Measurements from ENCODE around the gene UBE2D4.
"Not testable (repeated sequence)": the region's sequence is repeated elsewhere in the genome, so short reads cannot be mapped to it uniquely, and the experiment has no call there.

UBE2D4 gene

GRCh38 chr7:43969586-43969985, 43.4 kb downstream of the UBE2D4 start:
- DNase-seq, result not testable (repeated sequence)

GRCh38 chr7:43970698-43971097, 44.5 kb downstream of the UBE2D4 start:
- not testable (repeated sequence) for DNase-seq

- not testable (repeated sequence) for DNase-seq
Measured at GRCh38 chr7:43974033-43974573, 47.9 kb downstream of the UBE2D4 start.

GRCh38 chr7:43974725-43975482, 48.7 kb downstream of the UBE2D4 start:
- not testable (repeated sequence) for DNase-seq

GRCh38 chr7:43977525-43977924, 51.3 kb downstream of the UBE2D4 start:
- no peak for DNase-seq

- DNase-seq, result not testable (repeated sequence)
Measured at GRCh38 chr7:43978102-43978501, 51.9 kb downstream of the UBE2D4 start.

GRCh38 chr7:43982848-43983247, 56.6 kb downstream of the UBE2D4 start:
- DNase-seq, result not testable (repeated sequence)

- DNase-seq, result not testable (repeated sequence)
Measured at GRCh38 chr7:43983736-43984135, 57.5 kb downstream of the UBE2D4 start.

- DNase-seq, result peak; percentile 87
Measured at GRCh38 chr7:43985904-43986864, 59.9 kb downstream of the UBE2D4 start.

GRCh38 chr7:43987476-43987875, 61.2 kb downstream of the UBE2D4 start:
- DNase-seq, result not testable (repeated sequence)

GRCh38 chr7:43990011-43990585, 63.9 kb downstream of the UBE2D4 start:
- DNase-seq, result not testable (repeated sequence)

- DNase-seq, result not testable (repeated sequence)
Measured at GRCh38 chr7:43990829-43991228, 64.6 kb downstream of the UBE2D4 start.

- DNase-seq, result not testable (repeated sequence)
Measured at GRCh38 chr7:43992896-43993295, 66.7 kb downstream of the UBE2D4 start.

- DNase-seq, result not testable (repeated sequence)
Measured at GRCh38 chr7:43994681-43995080, 68.4 kb downstream of the UBE2D4 start.

GRCh38 chr7:43997532-43997931, 71.3 kb downstream of the UBE2D4 start, which contains the start of gene SPDYE1:
TSS of gene SPDYE1 (plus strand) at chr7:43997897. CDS start at chr7:43999950, 2,053 bp downstream.
- DNase-seq, result not testable (repeated sequence)
